HepG2 (cell line): ENCODE results near the gene ADCY9. TPM values are rescaled to one million over a fixed set of nuclear protein-coding genes. Genes with fewer than 3 reads are reported as not detected.

Source experiments
- AGO1 ChIP-seq: fragments of 200-400 bp; formaldehyde crosslinking; IDR thresholded peaks from 2 replicates; pipeline ENCODE4 v1.6.1; 2017; ENCODE audit warnings: mild to moderate bottlenecking, low read depth, low read length, moderate library complexity; ENCODE audit not compliant: poor library complexity, severe bottlenecking
- AKAP8 ChIP-seq: sonication (generic); formaldehyde crosslinking; IDR thresholded peaks from 2 replicates; pipeline ENCODE4 v1.5.1; 2020; ENCODE audit warnings: mild to moderate bottlenecking, missing genetic modification reagents
- FOXP1 ChIP-seq, 2 experiments: fragments of 450-650 bp in 1 of 2; IDR thresholded peaks; 2 replicates each; pipeline ENCODE4 v1.6.1; 2017 to 2018; ENCODE audit warnings: antibody characterized with exemption in 1 of 2
- GATAD1 ChIP-seq: IDR thresholded peaks from 2 replicates; pipeline ENCODE4 v1.6.1; 2016; ENCODE audit warnings: missing genetic modification reagents, missing compliant biosample characterization
- GTF3A ChIP-seq: sonication (generic); formaldehyde crosslinking; conservative IDR thresholded peaks from 2 replicates; pipeline ENCODE4 v1.4.0; 2020; ENCODE audit warnings: mild to moderate bottlenecking, missing genetic modification reagents
- IKZF4 ChIP-seq: sonication (generic); formaldehyde crosslinking; IDR thresholded peaks from 2 replicates; pipeline ENCODE4 v1.5.1; 2020; ENCODE audit warnings: borderline replicate concordance, mild to moderate bottlenecking, low read depth, missing genetic modification reagents; ENCODE audit errors: not compliant biosample characterization
- KMT2A ChIP-seq: sonication (generic); formaldehyde crosslinking; IDR thresholded peaks from 2 replicates; pipeline ENCODE4 v1.4.0; 2020; ENCODE audit warnings: missing genetic modification reagents
- NFE2 ChIP-seq: sonication (generic); formaldehyde crosslinking; IDR thresholded peaks from 2 replicates; pipeline ENCODE4 v1.4.0; 2020; ENCODE audit warnings: missing genetic modification reagents
- NR0B2 ChIP-seq: sonication (generic); formaldehyde crosslinking; IDR thresholded peaks from 2 replicates; pipeline ENCODE4 v1.4.0; 2020; ENCODE audit warnings: mild to moderate bottlenecking, missing genetic modification reagents
- PHF21A ChIP-seq: sonication (generic); formaldehyde crosslinking; IDR thresholded peaks from 2 replicates; pipeline ENCODE4 v1.5.0; 2020; ENCODE audit warnings: mild to moderate bottlenecking, missing genetic modification reagents
- SETDB1 ChIP-seq: sonication (generic); formaldehyde crosslinking; IDR thresholded peaks from 2 replicates; pipeline ENCODE4 v1.5.1; 2020; ENCODE audit warnings: missing genetic modification reagents, mild to moderate bottlenecking, borderline replicate concordance
- TBX2 ChIP-seq: sonication (generic); formaldehyde crosslinking; IDR thresholded peaks from 2 replicates; pipeline ENCODE4 v1.5.0; 2020; ENCODE audit warnings: missing genetic modification reagents, mild to moderate bottlenecking, borderline replicate concordance
- ZBTB46 ChIP-seq: sonication (generic); formaldehyde crosslinking; IDR thresholded peaks from 2 replicates; pipeline ENCODE4 v1.4.0; 2020; ENCODE audit warnings: mild to moderate bottlenecking, missing genetic modification reagents, borderline replicate concordance
- ZFP36L1 ChIP-seq: sonication (generic); formaldehyde crosslinking; IDR thresholded peaks from 2 replicates; pipeline ENCODE4 v1.8.0; 2022; ENCODE audit warnings: mild to moderate bottlenecking, missing genetic modification reagents, moderate library complexity
- ZFP82 ChIP-seq: sonication (generic); formaldehyde crosslinking; IDR thresholded peaks from 2 replicates; pipeline ENCODE4 v1.5.1; 2020; ENCODE audit warnings: mild to moderate bottlenecking, missing genetic modification reagents, borderline replicate concordance
- ZFP91 ChIP-seq: sonication (generic); formaldehyde crosslinking; IDR thresholded peaks from 2 replicates; pipeline ENCODE4 v1.9.0; 2022; ENCODE audit warnings: missing genetic modification reagents, mild to moderate bottlenecking, borderline replicate concordance
- ZFX ChIP-seq: sonication (generic); formaldehyde crosslinking; IDR thresholded peaks from 2 replicates; pipeline ENCODE4 v1.4.0; 2020; ENCODE audit warnings: mild to moderate bottlenecking, low read depth, missing genetic modification reagents, moderate library complexity
- ZKSCAN1 ChIP-seq: fragments of 150-350 bp; IDR thresholded peaks from 2 replicates; pipeline ENCODE4 v1.6.1; 2014; ENCODE audit warnings: low read length
- ZNF274 ChIP-seq: sonication (generic); formaldehyde crosslinking; IDR thresholded peaks from 2 replicates; pipeline ENCODE4 v1.5.1; 2020; ENCODE audit warnings: mild to moderate bottlenecking, missing genetic modification reagents
- ZNF607 ChIP-seq: sonication (generic); formaldehyde crosslinking; IDR thresholded peaks from 2 replicates; pipeline ENCODE4 v1.5.1; 2020; ENCODE audit warnings: missing genetic modification reagents, mild to moderate bottlenecking, borderline replicate concordance
- ZNF616 ChIP-seq: sonication (generic); formaldehyde crosslinking; IDR thresholded peaks from 2 replicates; pipeline ENCODE4 v1.5.0; 2020; ENCODE audit warnings: low read depth, mild to moderate bottlenecking, missing genetic modification reagents
- ZNF7 ChIP-seq: IDR thresholded peaks from 2 replicates; pipeline ENCODE4 v1.6.1; 2016; ENCODE audit warnings: missing biosample characterization, missing genetic modification reagents
- ZNF770 ChIP-seq: sonication (generic); formaldehyde crosslinking; IDR thresholded peaks from 2 replicates; pipeline ENCODE4 v1.5.0; 2020; ENCODE audit warnings: mild to moderate bottlenecking, missing genetic modification reagents
- ZNF792 ChIP-seq: IDR thresholded peaks from 2 replicates; pipeline ENCODE4 v1.6.1; 2016
- ZNF850 ChIP-seq: sonication (generic); formaldehyde crosslinking; conservative IDR thresholded peaks from 2 replicates; pipeline ENCODE4 v1.9.0; 2021; ENCODE audit warnings: mild to moderate bottlenecking, missing genetic modification reagents
- polyA plus RNA-seq, 8 experiments: library from polyadenylated mRNA; depleted of rRNA in 3 of 8; stranded (reverse) in 7 of 8; unstranded in 1 of 8; fragments of >200 nt; fragmentation: Illumina TruSeq in 4 of 8; extraction: Trizol in 4 of 8; gene quantifications; 2 replicates each; pipeline versions ENCODE4 v1.2.1 to v1.2.3, GENCODE V29; 2011 to 2016; ENCODE audit warnings: low read depth in 4 of 8, missing spikeins in 1 of 8, mixed read lengths in 1 of 8; ENCODE audit not compliant: insufficient read depth in 1 of 8
- total RNA-seq, 5 experiments: library from RNA; depleted of rRNA; stranded (reverse); fragments of >200 nt; fragmentation: Illumina TruSeq; extraction: Trizol; gene quantifications; 2 replicates each; pipeline ENCODE4 v1.2.3, GENCODE V29; 2016; ENCODE audit warnings: low read depth in 1 of 5

Gene ADCY9
- total and polyA plus RNA-seq, 2 of the 13 experiments (the other 11 are each of a cell fraction or from before 2014, with no cell fraction given) = 11.2 to 13.9 TPM

- TF ChIP-seq TBX2 (CRISPR knock-in tag) = no peak
- TF ChIP-seq ZNF616 (CRISPR knock-in tag) = no peak
- peak; percentile 34; the same call in 1 of the 2 replicates for TF ChIP-seq ZFP91 (CRISPR knock-in tag)
- no peak for TF ChIP-seq SETDB1 (CRISPR knock-in tag)
- no peak for TF ChIP-seq ZNF850 (CRISPR knock-in tag)
- TF ChIP-seq GTF3A (CRISPR knock-in tag) = no peak
- no peak for TF ChIP-seq AGO1
- 0 out of 2 replicates have a peak, but pooled peaks have one; percentile 39 for TF ChIP-seq ZNF792 (CRISPR knock-in tag)
- no peak for TF ChIP-seq NR0B2 (CRISPR knock-in tag)
- TF ChIP-seq FOXP1 (IDR thresholded peaks at IDR 0.05) = 0 out of 2 replicates have a peak, but pooled peaks have one; percentile 30
- peak; percentile 60; the same call in 1 of the 2 replicates for TF ChIP-seq FOXP1 (CRISPR knock-in tag; IDR thresholded peaks at IDR 0.05)
- no peak for TF ChIP-seq NFE2 (CRISPR knock-in tag)
- TF ChIP-seq KMT2A (CRISPR knock-in tag) = no peak
- no peak for TF ChIP-seq ZFX
- TF ChIP-seq GATAD1 = peak; percentile 22; the same call in 1 of the 2 replicates
- no peak for TF ChIP-seq IKZF4 (CRISPR knock-in tag)
- TF ChIP-seq ZNF607 (CRISPR knock-in tag) = no peak
- TF ChIP-seq ZNF770 (CRISPR knock-in tag) = peak; percentile 98
- TF ChIP-seq ZNF274 (CRISPR knock-in tag) = no peak
- peak; percentile 46; the same call in 1 of the 2 replicates for TF ChIP-seq ZFP36L1 (CRISPR knock-in tag)
- peak; percentile 62 for TF ChIP-seq PHF21A (CRISPR knock-in tag)
- no peak for TF ChIP-seq ZFP82 (CRISPR knock-in tag)
- TF ChIP-seq ZNF7 (CRISPR knock-in tag) = no peak
- TF ChIP-seq ZBTB46 (CRISPR knock-in tag) = no peak
- TF ChIP-seq AKAP8 (CRISPR knock-in tag) = no peak
- no peak for TF ChIP-seq ZKSCAN1
These were observed 41.2 kb upstream of the ADCY9 start (continued) for GRCh38 chr16:4157376-4157825.
